VCaP (cell line): ENCODE data around the gene PDRG1.
"Not testable (repeated sequence)": the region's sequence is repeated elsewhere in the genome, so short reads cannot be mapped to it uniquely, and the experiment has no call there.

Experiments used
- H3K27ac ChIP-seq: fragments of 450-650 bp; 2 replicates; pipeline ENCODE4 v1.5.1; 2017
- TF ChIP-seq, protein P1 (sequence below): fragments of 450-650 bp; conservative IDR thresholded peaks from 2 replicates; pipeline ENCODE4 v1.5.1; 2017; ENCODE audit warnings: mild to moderate bottlenecking, moderate library complexity

PDRG1 gene

GRCh38 chr20:31924561-31924960 lies 27.3 kb downstream of the PDRG1 start:
- TF ChIP-seq, protein P1, sequence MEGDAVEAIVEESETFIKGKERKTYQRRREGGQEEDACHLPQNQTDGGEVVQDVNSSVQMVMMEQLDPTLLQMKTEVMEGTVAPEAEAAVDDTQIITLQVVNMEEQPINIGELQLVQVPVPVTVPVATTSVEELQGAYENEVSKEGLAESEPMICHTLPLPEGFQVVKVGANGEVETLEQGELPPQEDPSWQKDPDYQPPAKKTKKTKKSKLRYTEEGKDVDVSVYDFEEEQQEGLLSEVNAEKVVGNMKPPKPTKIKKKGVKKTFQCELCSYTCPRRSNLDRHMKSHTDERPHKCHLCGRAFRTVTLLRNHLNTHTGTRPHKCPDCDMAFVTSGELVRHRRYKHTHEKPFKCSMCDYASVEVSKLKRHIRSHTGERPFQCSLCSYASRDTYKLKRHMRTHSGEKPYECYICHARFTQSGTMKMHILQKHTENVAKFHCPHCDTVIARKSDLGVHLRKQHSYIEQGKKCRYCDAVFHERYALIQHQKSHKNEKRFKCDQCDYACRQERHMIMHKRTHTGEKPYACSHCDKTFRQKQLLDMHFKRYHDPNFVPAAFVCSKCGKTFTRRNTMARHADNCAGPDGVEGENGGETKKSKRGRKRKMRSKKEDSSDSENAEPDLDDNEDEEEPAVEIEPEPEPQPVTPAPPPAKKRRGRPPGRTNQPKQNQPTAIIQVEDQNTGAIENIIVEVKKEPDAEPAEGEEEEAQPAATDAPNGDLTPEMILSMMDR: no peak
- H3K27ac ChIP-seq: no peak overlapping the region

DNA sequence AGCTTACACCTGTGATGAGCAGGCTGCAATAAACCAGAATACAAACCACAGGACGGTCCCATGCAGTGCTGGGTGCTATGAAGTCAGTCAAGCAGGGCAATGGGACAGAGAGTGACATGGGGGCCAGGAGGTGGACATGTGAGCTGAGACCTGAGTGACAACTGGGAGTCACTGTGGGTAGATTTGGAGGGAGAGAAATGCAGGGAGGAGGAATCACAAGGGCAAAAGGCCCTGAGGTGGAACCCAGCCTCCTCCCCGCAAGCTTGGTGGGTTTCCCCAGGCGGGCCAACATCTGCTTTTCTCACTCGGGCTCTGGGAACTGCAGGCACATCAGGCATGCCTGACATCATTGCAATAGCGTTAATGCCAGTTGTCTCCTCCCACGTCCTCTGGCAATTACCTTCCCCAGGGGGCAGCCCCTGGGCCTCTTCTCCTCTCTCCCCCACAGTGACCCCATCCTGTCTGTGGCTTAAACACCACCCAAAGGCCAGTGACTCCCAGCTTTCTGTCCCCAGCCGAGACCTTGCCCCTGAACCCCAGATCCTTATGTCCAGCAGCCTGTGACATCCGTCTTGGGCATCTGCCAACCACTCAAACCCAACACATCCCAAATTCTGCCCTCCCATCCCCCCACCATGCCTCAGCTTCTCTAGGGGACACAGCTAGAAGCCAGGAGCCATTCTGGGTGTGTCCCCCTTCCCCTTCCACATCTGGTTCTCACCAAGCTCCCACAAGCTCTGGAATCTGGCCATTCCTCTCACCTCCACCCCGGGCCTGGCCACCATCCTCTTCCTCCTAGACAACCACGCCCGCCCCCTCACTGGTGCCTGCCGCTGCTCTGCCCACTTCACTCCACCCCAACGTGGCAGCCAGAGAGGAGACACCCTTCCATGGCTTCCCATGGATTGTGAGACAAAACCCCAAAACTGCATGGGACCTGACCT lies 28.2 kb downstream of the PDRG1 start:
- TF ChIP-seq, protein P1: no peak
- H3K27ac ChIP-seq: no peak overlapping the region

DNA sequence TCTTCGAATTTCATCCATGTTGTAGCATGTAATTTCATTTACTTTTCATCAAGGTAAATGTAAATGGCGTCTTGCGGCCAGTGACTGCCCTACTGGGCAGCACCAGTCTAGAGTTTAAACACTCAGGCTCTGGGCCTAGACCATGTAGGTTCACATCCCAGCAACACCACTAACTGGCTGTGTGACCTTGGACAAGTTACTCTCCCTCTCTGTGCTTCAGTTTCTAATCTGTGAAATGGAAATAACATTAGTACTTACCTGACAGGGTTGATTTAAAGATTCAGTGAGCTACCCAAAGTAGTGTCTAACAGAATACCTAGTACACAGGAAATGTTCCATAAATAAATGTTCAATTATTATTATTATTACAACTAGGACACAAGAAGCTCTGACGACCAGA lies 29.3 kb downstream of the PDRG1 start:
- TF ChIP-seq, protein P1: no peak
- no peak overlapping the region for H3K27ac ChIP-seq

- TF ChIP-seq, protein P1: no peak
- no peak overlapping the region for H3K27ac ChIP-seq
Observed at GRCh38 chr20:31922181-31922580, 29.7 kb downstream of the PDRG1 start.

DNA sequence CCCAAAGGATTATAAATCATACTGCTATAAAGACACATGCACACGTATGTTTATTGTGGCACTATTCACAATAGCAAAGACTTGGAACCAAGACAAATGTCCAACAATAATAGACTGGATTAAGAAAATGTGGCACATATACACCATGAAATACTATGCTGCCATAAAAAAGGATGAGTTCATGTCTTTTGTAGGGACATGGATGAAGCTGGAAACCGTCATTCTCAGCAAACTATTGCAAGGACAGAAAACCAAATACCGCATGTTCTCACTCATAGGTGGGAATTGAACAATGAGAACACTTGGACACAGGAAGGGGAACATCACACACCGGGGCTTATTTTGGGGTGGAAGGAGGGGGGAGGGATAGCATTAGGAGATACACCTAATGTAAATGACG lies 30.4 kb downstream of the PDRG1 start:
- not testable (repeated sequence) for H3K27ac ChIP-seq

DNA sequence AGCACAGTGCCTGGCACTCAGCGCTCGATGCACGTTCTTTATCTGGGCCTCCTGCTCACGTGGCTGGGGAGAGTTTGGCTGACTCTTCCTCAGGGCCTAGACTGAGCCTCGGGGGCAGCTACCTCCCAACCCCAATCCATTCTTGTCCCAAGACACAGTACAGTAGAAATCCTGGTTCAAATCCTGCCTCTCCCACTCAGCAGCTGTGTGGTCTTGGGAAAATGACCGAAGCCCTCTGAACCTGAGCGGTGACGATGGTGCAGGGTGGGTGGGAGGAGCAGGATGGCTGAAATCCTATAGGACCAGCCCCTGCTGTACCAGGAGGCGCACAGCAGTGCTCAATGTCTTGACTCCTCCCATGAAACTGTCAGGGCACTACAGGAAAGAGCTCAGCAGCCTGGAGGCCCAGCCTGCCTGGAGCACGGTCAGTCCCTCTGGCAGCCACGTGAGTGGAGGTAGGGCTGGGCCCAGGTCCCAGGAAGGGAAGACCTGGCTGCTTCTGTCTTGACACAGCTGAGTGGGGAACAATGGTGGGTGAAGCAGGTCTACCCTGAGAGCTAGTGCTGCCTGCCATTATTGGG lies 31.5 kb downstream of the PDRG1 start:
- TF ChIP-seq, protein P1: no peak
- no peak overlapping the region for H3K27ac ChIP-seq

GRCh38 chr20:31919410-31920155 lies 32.3 kb downstream of the PDRG1 start:
- TF ChIP-seq, protein P1: no peak
- no peak overlapping the region for H3K27ac ChIP-seq
